Liver (tissue), 9 donors: Measurements from ENCODE around the gene ZFAND3. TPM values are rescaled to one million over a fixed set of nuclear protein-coding genes. Genes with fewer than 3 reads are reported as not detected.

ENCODE experiments used
- DNase-seq: peaks from one replicate; pipeline ENCODE4 v3.0.0-alpha.2; 2017; ENCODE audit warnings: low spot score
- H3K27ac ChIP-seq, 2 donors: one replicate each; pipeline ENCODE4 v1.7.0; 2013; ENCODE audit warnings: inconsistent platforms in 2 of 2, low read length in 2 of 2, control low read depth in 1 of 2, low read depth in 1 of 2, mild to moderate bottlenecking in 1 of 2
- H3K27me3 ChIP-seq, 4 donors: one replicate each; pipeline versions ENCODE4 v1.6.1 to v1.7.0; 2013; ENCODE audit warnings: low read length in 3 of 4, inconsistent platforms in 1 of 4, mild to moderate bottlenecking in 1 of 4, moderate library complexity in 1 of 4; ENCODE audit not compliant: control insufficient read depth in 4 of 4, insufficient read depth in 4 of 4
- H3K36me3 ChIP-seq, 4 donors: one replicate each; pipeline versions ENCODE4 v1.6.1 to v1.7.0; 2013; ENCODE audit warnings: low read length in 3 of 4, mild to moderate bottlenecking in 3 of 4, low read depth in 1 of 4, moderate library complexity in 1 of 4; ENCODE audit not compliant: control insufficient read depth in 4 of 4, insufficient read depth in 3 of 4
- H3K4me1 ChIP-seq, 4 donors: one replicate each; pipeline versions ENCODE4 v1.6.1 to v1.7.0; 2013; ENCODE audit warnings: low read length in 3 of 4, mild to moderate bottlenecking in 3 of 4, moderate library complexity in 1 of 4; ENCODE audit not compliant: control insufficient read depth in 4 of 4, insufficient read depth in 4 of 4
- H3K4me3 ChIP-seq, 3 donors: one replicate each; pipeline versions ENCODE4 v1.6.1 to v1.7.0; 2013; ENCODE audit warnings: low read length in 3 of 3, control low read depth in 1 of 3, low read depth in 1 of 3, mild to moderate bottlenecking in 1 of 3
- H3K9ac ChIP-seq, 2 donors: one replicate each; pipeline ENCODE4 v1.7.0; 2013; ENCODE audit warnings: low read length in 2 of 2, mild to moderate bottlenecking in 2 of 2, moderate library complexity in 2 of 2, control low read depth in 1 of 2, low read depth in 1 of 2
- H3K9me3 ChIP-seq, 4 donors: one replicate each; pipeline versions ENCODE4 v1.6.1 to v1.7.0; 2013; ENCODE audit warnings: low read length in 3 of 4; ENCODE audit not compliant: control insufficient read depth in 4 of 4
- ATF3 ChIP-seq: IDR thresholded peaks from 2 replicates; pipeline ENCODE4 v1.6.1; 2016; ENCODE audit warnings: antibody characterized with exemption
- CTCF ChIP-seq: fragments of 150-350 bp; IDR thresholded peaks from 2 replicates; pipeline ENCODE4 v1.5.1; 2017; ENCODE audit warnings: improper control_type of control experiment, low read depth, low read length; ENCODE audit not compliant: missing input control
- EGR1 ChIP-seq, 2 donors: IDR thresholded peaks; 2 replicates each; pipeline ENCODE4 v1.6.1; 2016 to 2018; ENCODE audit warnings: antibody characterized with exemption in 2 of 2, low read depth in 2 of 2
- FOXA1 ChIP-seq: IDR thresholded peaks from 2 replicates; pipeline ENCODE4 v1.6.1; 2016; ENCODE audit warnings: antibody characterized with exemption
- FOXA2 ChIP-seq: IDR thresholded peaks from 2 replicates; pipeline ENCODE4 v1.6.1; 2016; ENCODE audit warnings: antibody characterized with exemption
- GABPA ChIP-seq, 2 donors: IDR thresholded peaks in 1 of 2; conservative IDR thresholded peaks in 1 of 2; 2 replicates each; pipeline ENCODE4 v1.6.1; 2016; ENCODE audit warnings: antibody characterized with exemption in 2 of 2, mild to moderate bottlenecking in 1 of 2, moderate library complexity in 1 of 2
- HNF4A ChIP-seq, 2 donors: conservative IDR thresholded peaks; 2 replicates each; pipeline ENCODE4 v1.6.1; 2016; ENCODE audit warnings: antibody characterized with exemption in 2 of 2, mild to moderate bottlenecking in 2 of 2
- HNF4G ChIP-seq: IDR thresholded peaks from 2 replicates; pipeline ENCODE4 v1.6.1; 2016; ENCODE audit warnings: antibody characterized with exemption
- JUND ChIP-seq, 2 donors: IDR thresholded peaks; 2 replicates each; pipeline ENCODE4 v1.6.1; 2016; ENCODE audit warnings: antibody characterized with exemption in 2 of 2
- MAX ChIP-seq: IDR thresholded peaks from 2 replicates; pipeline ENCODE4 v1.6.1; 2016; ENCODE audit warnings: antibody characterized with exemption
- NR2F2 ChIP-seq: IDR thresholded peaks from 2 replicates; pipeline ENCODE4 v1.6.1; 2016; ENCODE audit warnings: antibody characterized with exemption
- RAD21 ChIP-seq, 2 donors: IDR thresholded peaks; 2 replicates each; pipeline ENCODE4 v1.6.1; 2016; ENCODE audit warnings: antibody characterized with exemption in 2 of 2, mild to moderate bottlenecking in 2 of 2
- REST ChIP-seq: IDR thresholded peaks from 2 replicates; pipeline ENCODE4 v1.6.1; 2016; ENCODE audit warnings: antibody characterized with exemption, mild to moderate bottlenecking
- RXRA ChIP-seq, 2 donors: IDR thresholded peaks; 2 replicates each; pipeline ENCODE4 v1.6.1; 2017 to 2018; ENCODE audit warnings: antibody characterized with exemption in 2 of 2, mild to moderate bottlenecking in 1 of 2
- SP1 ChIP-seq: IDR thresholded peaks from 2 replicates; pipeline ENCODE4 v1.6.1; 2018; ENCODE audit warnings: antibody characterized with exemption, mild to moderate bottlenecking
- TAF1 ChIP-seq: conservative IDR thresholded peaks from 2 replicates; pipeline ENCODE4 v1.6.1; 2016; ENCODE audit warnings: antibody characterized with exemption, mild to moderate bottlenecking
- YY1 ChIP-seq: IDR thresholded peaks from 2 replicates; pipeline ENCODE4 v1.6.1; 2016; ENCODE audit warnings: antibody characterized with exemption, mild to moderate bottlenecking
- ZBTB33 ChIP-seq: IDR thresholded peaks from 2 replicates; pipeline ENCODE4 v1.6.1; 2016; ENCODE audit warnings: antibody characterized with exemption
- WGBS: extraction: QIAGEN DNeasy Blood & Tissue Kit; methylation state at CpG from one replicate; pipeline ENCODE4 v1.1.7; 2013; 5-methylcytosine and 5-hydroxymethylcytosine counted together
- polyA plus RNA-seq, 2 donors: library from polyadenylated mRNA; stranded (reverse) in 1 of 2; unstranded in 1 of 2; fragments of 200-250 nt in 1 of 2; fragments of >200 nt in 1 of 2; fragmentation: Nextera tagmentation in 1 of 2; extraction: Ambion mirVana in 1 of 2; gene quantifications; one replicate each; pipeline versions ENCODE4 v1.2.1 to v1.2.3, GENCODE V29; 2013 to 2015
- total RNA-seq, 2 donors: library from RNA; depleted of rRNA; stranded (reverse); fragments of >200 nt; gene quantifications; one replicate each; pipeline ENCODE4 v1.2.3, GENCODE V29; 2014
- donor health status: healthy.
- donor health status: healthy.
- donor health status: healthy.
- donor health status: healthy.
- donor health status: healthy.

Gene ZFAND3
- total and polyA plus RNA-seq, 4 donors, result 7.7 to 37.5 (median 23.1) TPM

GRCh38 chr6:37967651-37968050, 148.1 kb downstream of the ZFAND3 start:
- no peaks in the 10 kb centered on the region for H3K27me3 ChIP-seq
- peaks cover 0 to 4% (median 3%) of the 10 kb centered on the region in 4 donors for H3K4me1 ChIP-seq
- H3K9me3 ChIP-seq, result no peaks in the 10 kb centered on the region
- 100% methylated on average over 1 of the region's 1 CpG for WGBS
- no peak overlapping the region for H3K4me3 ChIP-seq
- DNase-seq, result no peak
- H3K36me3 ChIP-seq, result peaks cover 0 to 3% (median 0%) of the 10 kb centered on the region in 4 donors
- TF ChIP-seq MAX, result no peak
- TF ChIP-seq RAD21 (IDR thresholded peaks at IDR 0.05), result no peak
- TF ChIP-seq EGR1 (IDR thresholded peaks at IDR 0.05; ENCODE audit: low read depth in 2 of 2), result no peak
- TF ChIP-seq ATF3, result no peak
- TF ChIP-seq NR2F2, result no peak
- TF ChIP-seq HNF4G, result no peak
- no peak for TF ChIP-seq FOXA2
- TF ChIP-seq SP1, result no peak
- TF ChIP-seq YY1, result no peak
- TF ChIP-seq CTCF, result no peak
- TF ChIP-seq GABPA (IDR thresholded peaks at IDR 0.05 in 1 of 2, conservative IDR thresholded peaks at IDR 0.05 in 1 of 2), result no peak
- TF ChIP-seq ZBTB33, result no peak
- no peak for TF ChIP-seq JUND (IDR thresholded peaks at IDR 0.05)
- no peak for TF ChIP-seq REST
- no peak for TF ChIP-seq TAF1
- no peak for TF ChIP-seq HNF4A (conservative IDR thresholded peaks at IDR 0.05)
- no peak overlapping the region for H3K27ac ChIP-seq
- no peak overlapping the region for H3K9ac ChIP-seq

- DNase-seq, result no peak
- no peak overlapping the region for H3K4me3 ChIP-seq
- no peaks in the 10 kb centered on the region for H3K27me3 ChIP-seq
- 91% methylated on average over 2 of the region's 2 CpGs for WGBS
- H3K27ac ChIP-seq, result no peak overlapping the region
- H3K4me1 ChIP-seq, result peaks cover 0 to 2% (median 0%) of the 10 kb centered on the region in 4 donors
- H3K36me3 ChIP-seq, result no peaks in the 10 kb centered on the region
- no peak overlapping the region for H3K9ac ChIP-seq
- peaks cover 0 to 4% (median under 1%) of the 10 kb centered on the region in 4 donors for H3K9me3 ChIP-seq
- no peak for TF ChIP-seq CTCF
- no peak for TF ChIP-seq YY1
- TF ChIP-seq TAF1, result no peak
- no peak for TF ChIP-seq RXRA (IDR thresholded peaks at IDR 0.05)
- no peak for TF ChIP-seq FOXA1
- no peak for TF ChIP-seq HNF4A (conservative IDR thresholded peaks at IDR 0.05)
- no peak for TF ChIP-seq SP1
- TF ChIP-seq JUND (IDR thresholded peaks at IDR 0.05), result no peak
- no peak for TF ChIP-seq ATF3
- TF ChIP-seq RAD21 (IDR thresholded peaks at IDR 0.05), result no peak
- no peak for TF ChIP-seq HNF4G
- TF ChIP-seq GABPA (IDR thresholded peaks at IDR 0.05 in 1 of 2, conservative IDR thresholded peaks at IDR 0.05 in 1 of 2), result no peak
- TF ChIP-seq NR2F2, result no peak
Measured at GRCh38 chr6:37971266-37971665, 151.7 kb downstream of the ZFAND3 start.
